ENCODE measurements around the gene RHBDD1.

DNA sequence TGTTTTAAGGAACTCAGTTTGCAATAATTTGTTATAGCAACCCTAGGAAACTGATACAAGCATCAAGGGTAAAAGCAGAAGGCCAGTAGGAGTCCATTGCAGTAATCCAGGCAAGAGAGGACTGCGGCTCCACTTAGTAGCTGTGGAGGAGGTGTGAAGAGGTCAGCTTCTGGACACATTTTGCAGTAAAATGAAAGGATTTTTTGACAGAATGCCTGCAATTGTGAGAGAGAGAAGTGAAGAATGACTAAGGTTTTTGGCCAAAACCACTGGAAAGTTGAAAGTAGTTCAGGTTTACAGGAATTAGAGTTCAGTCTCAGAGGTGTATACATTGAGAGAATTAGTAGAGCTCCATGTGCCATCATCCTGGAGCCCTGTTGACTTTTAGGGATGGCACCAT is 129.5 kb downstream of the RHBDD1 start:
- TF ChIP-seq TAF1 (IDR thresholded peaks at IDR 0.05; ENCODE audit: borderline replicate concordance, low read depth, low read length) (no peak), POLR2AphosphoS5 (IDR thresholded peaks at IDR 0.05; ENCODE audit: low read depth, low read length) (no peak), POLR2A (IDR thresholded peaks at IDR 0.05; ENCODE audit: low read depth, low read length) (no peak)
